CD4-positive, alpha-beta T cell (primary cell): Measurements from ENCODE around the gene HBS1L. TPM values are rescaled to one million over a fixed set of nuclear protein-coding genes. Genes with fewer than 3 reads are reported as not detected.

Source experiments
- ATAC-seq: fragments of 200-7000 bp; cut with Tn5 transposase; one replicate; pipeline ENCODE4 v1.10.0; 2022; ENCODE audit warnings: mild to moderate bottlenecking; ENCODE audit not compliant: poor library complexity
- CTCF ChIA-PET: fragments of 350-600 bp; sonication (Branson Sonifier 250); formaldehyde crosslinking; loops from one replicate; lab custom pipeline; 2021; ENCODE audit warnings: antibody characterized with exemption, inconsistent platforms; lab: Charles Lee
- POLR2A ChIA-PET: fragments of 350-600 bp; sonication (Branson Sonifier 250); formaldehyde crosslinking; loops from one replicate; lab custom pipeline; 2021; ENCODE audit warnings: antibody characterized with exemption, inconsistent platforms; lab: Charles Lee
- DNase-seq, 14 experiments: peaks; one replicate each; pipeline ENCODE4 v3.0.0-alpha.2; 2013 to 2020; ENCODE audit warnings: mixed read lengths in 2 of 14
- H3K27ac ChIP-seq, 2 donors: one replicate each; pipeline versions ENCODE4 v1.5.1 to v1.7.0; 2013; ENCODE audit warnings: low read length in 2 of 2, low read depth in 1 of 2, mild to moderate bottlenecking in 1 of 2
- H3K27me3 ChIP-seq, 2 experiments: 1 replicate in 1 of 2; 2 replicates in 1 of 2; pipeline versions ENCODE4 v1.6.1 to v1.7.0; 2013; ENCODE audit warnings: low read length in 2 of 2, control low read depth in 1 of 2, mild to moderate bottlenecking in 1 of 2, moderate library complexity in 1 of 2; ENCODE audit not compliant: insufficient read depth in 2 of 2, control insufficient read depth in 1 of 2
- H3K36me3 ChIP-seq: one replicate; pipeline ENCODE4 v1.6.1; 2013; ENCODE audit warnings: low read length, control low read depth; ENCODE audit not compliant: insufficient read depth
- H3K4me1 ChIP-seq: one replicate; pipeline ENCODE4 v1.6.1; 2013; ENCODE audit warnings: low read length, control low read depth; ENCODE audit not compliant: insufficient read depth
- H3K4me3 ChIP-seq: one replicate; pipeline ENCODE4 v1.5.1; 2013; ENCODE audit warnings: mild to moderate bottlenecking, low read length, moderate library complexity
- H3K9me3 ChIP-seq, 2 experiments: 1 replicate in 1 of 2; 2 replicates in 1 of 2; pipeline versions ENCODE4 v1.6.1 to v1.7.0; 2013; ENCODE audit warnings: low read length in 2 of 2, mild to moderate bottlenecking in 2 of 2, control low read depth in 1 of 2, moderate library complexity in 1 of 2; ENCODE audit not compliant: control insufficient read depth in 1 of 2, insufficient read depth in 1 of 2
- H3K27ac Mint-ChIP-seq: one replicate; pipeline ENCODE4 v1.8.0; 2020; ENCODE audit warnings: mixed read lengths
- H3K27me3 Mint-ChIP-seq: one replicate; pipeline ENCODE4 v1.8.0; 2021; ENCODE audit warnings: mixed read lengths
- H3K36me3 Mint-ChIP-seq: one replicate; pipeline ENCODE4 v1.8.0; 2021; ENCODE audit warnings: low read depth, mixed read lengths
- H3K4me1 Mint-ChIP-seq: one replicate; pipeline ENCODE4 v1.8.0; 2021; ENCODE audit warnings: low read depth, mixed read lengths
- H3K4me3 Mint-ChIP-seq: one replicate; pipeline ENCODE4 v1.8.0; 2020; ENCODE audit warnings: mild to moderate bottlenecking, mixed read lengths
- H3K9me3 Mint-ChIP-seq: one replicate; pipeline ENCODE4 v1.8.0; 2020; ENCODE audit warnings: mixed read lengths
- CTCF ChIP-seq: fragments of 200-600 bp; IDR thresholded peaks from one replicate; pipeline ENCODE4 v1.8.0; 2022; ENCODE audit warnings: antibody characterized with exemption, mild to moderate bottlenecking
- intact Hi-C, 2 experiments: fragments of 100-400 bp; cut with DNase I in 1 of 2; cut with micrococcal nuclease in 1 of 2; formaldehyde crosslinking; loops; one replicate each; pipeline versions ENCODE4 v1.15.1 to v1.9.0; 2023 to 2025; cut with DNase I, micrococcal nuclease
- total RNA-seq, 174 experiments: library from RNA in 2 of 174; stranded (reverse) in 2 of 174; gene quantifications; one replicate each; pipeline ENCODE4 v1.2.3 and lab custom pipeline; 2021 to 2026

The HBS1L gene
- total RNA-seq, 2 experiments from 2014 or later: 106 to 117 TPM

GRCh38 chr6:134979142-134979541, 75.5 kb downstream of the HBS1L start:
- H3K27ac Mint-ChIP-seq: peak overlapping the region; percentile 13
- ChIA-PET POLR2A (no interaction called here), CTCF (no interaction called here)
- DNase-seq: no peak
- Histone ChIP-seq H3K9me3 (no peaks in the 10 kb centered on the region), H3K27me3 (no peaks in the 10 kb centered on the region), H3K27ac (no peak overlapping the region), H3K4me1 (no peaks in the 10 kb centered on the region), H3K4me3 (no peak overlapping the region), H3K36me3 (peaks cover 43% of the 10 kb centered on the region)
- TF ChIP-seq CTCF: no peak
- intact Hi-C loops: no loop called here
- no peak for ATAC-seq
- H3K9me3 Mint-ChIP-seq: peaks cover 4% of the 10 kb centered on the region
- peaks cover 21% of the 10 kb centered on the region for H3K4me1 Mint-ChIP-seq
- no peak overlapping the region for H3K4me3 Mint-ChIP-seq
- peaks cover 81% of the 10 kb centered on the region for H3K36me3 Mint-ChIP-seq
- H3K27me3 Mint-ChIP-seq: no peaks in the 10 kb centered on the region

GRCh38 chr6:134974370-134974769, 80.3 kb downstream of the HBS1L start:
- Histone ChIP-seq H3K36me3 (peaks cover 34% of the 10 kb centered on the region), H3K9me3 (no peaks in the 10 kb centered on the region), H3K4me3 (no peak overlapping the region), H3K4me1 (no peaks in the 10 kb centered on the region), H3K27me3 (no peaks in the 10 kb centered on the region), H3K27ac (no peak overlapping the region)
- peaks cover 92% of the 10 kb centered on the region for H3K36me3 Mint-ChIP-seq
- CTCF ChIA-PET: no interaction called here
- no peak for DNase-seq
- peaks cover 5% of the 10 kb centered on the region for H3K4me1 Mint-ChIP-seq
- intact Hi-C loops: no loop called here
- H3K9me3 Mint-ChIP-seq: peaks cover 4% of the 10 kb centered on the region
- no peak for TF ChIP-seq CTCF
- ATAC-seq: no peak
- POLR2A ChIA-PET: interaction anchor here (0.6 kb wide), 1 partner anchor 44 kb away, joined by 3 read pairs; no protein-coding TSS in a partner anchor
- H3K27me3 Mint-ChIP-seq: no peaks in the 10 kb centered on the region
- no peak overlapping the region for H3K4me3 Mint-ChIP-seq
- no peak overlapping the region for H3K27ac Mint-ChIP-seq

- DNase-seq (no peak), ATAC-seq (no peak)
- Mint-ChIP-seq H3K27ac (no peak overlapping the region), H3K27me3 (no peaks in the 10 kb centered on the region), H3K4me3 (no peak overlapping the region), H3K4me1 (no peaks in the 10 kb centered on the region), H3K9me3 (no peaks in the 10 kb centered on the region), H3K36me3 (peaks cover 90% of the 10 kb centered on the region)
- no peak for TF ChIP-seq CTCF
- intact Hi-C loops: no loop called here
- ChIA-PET CTCF (no interaction called here), POLR2A (no interaction called here)
- no peak overlapping the region for H3K4me3 ChIP-seq
- H3K27me3 ChIP-seq: no peaks in the 10 kb centered on the region
- H3K36me3 ChIP-seq: peaks cover 57% of the 10 kb centered on the region
- H3K4me1 ChIP-seq: no peaks in the 10 kb centered on the region
- no peak overlapping the region for H3K27ac ChIP-seq
- H3K9me3 ChIP-seq: no peaks in the 10 kb centered on the region
These were observed 86.9 kb downstream of the HBS1L start for GRCh38 chr6:134967711-134968110.
